Measurements from ENCODE around the gene ATG9A. TPM values are rescaled to one million over a fixed set of nuclear protein-coding genes. Genes with fewer than 3 reads are reported as not detected.

The ATG9A gene
- total RNA-seq, 1 experiment from 2014 or later, result 73.3 TPM

DNA sequence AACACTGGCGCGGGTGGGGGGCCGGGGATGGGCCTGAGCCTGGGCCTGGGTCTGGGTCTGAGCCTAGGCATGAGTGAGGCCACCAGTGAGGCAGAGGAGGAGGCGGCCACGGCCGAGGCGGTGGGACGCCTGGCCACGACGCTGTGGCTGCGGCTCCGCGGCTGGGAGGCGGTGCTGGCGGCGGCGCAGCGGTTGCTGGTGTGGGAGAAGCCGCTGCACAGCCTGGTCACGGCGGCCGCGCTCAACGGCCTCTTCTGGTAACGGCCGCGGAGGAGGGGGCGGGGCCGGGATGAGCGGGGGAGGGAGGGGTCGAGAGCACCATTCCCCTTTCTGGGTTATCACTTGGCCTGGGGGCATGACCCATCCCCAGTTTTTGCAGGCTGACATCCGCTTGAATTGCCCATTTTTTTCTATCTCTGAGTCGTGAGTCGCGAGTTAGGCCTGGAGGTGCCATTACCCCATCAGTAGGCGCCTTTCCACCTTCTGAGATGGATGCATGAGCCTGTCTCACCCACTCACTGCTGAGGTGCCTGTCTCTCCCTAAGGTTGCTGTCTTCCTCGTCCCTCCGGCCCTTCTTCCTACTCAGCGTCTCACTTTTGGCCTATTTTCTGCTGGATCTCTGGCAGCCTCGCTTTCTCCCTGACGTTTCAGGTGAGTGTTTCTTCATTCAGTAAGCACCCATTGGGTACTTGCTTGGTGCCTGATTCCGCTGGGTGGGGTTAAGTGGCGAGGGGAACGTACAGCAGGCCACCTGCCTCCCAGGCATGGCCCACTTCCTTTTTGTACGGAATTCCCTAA is 50.9 kb downstream of the ATG9A start:
- DNase-seq (ENCODE audit: low read depth), result peak; percentile 31

DNA sequence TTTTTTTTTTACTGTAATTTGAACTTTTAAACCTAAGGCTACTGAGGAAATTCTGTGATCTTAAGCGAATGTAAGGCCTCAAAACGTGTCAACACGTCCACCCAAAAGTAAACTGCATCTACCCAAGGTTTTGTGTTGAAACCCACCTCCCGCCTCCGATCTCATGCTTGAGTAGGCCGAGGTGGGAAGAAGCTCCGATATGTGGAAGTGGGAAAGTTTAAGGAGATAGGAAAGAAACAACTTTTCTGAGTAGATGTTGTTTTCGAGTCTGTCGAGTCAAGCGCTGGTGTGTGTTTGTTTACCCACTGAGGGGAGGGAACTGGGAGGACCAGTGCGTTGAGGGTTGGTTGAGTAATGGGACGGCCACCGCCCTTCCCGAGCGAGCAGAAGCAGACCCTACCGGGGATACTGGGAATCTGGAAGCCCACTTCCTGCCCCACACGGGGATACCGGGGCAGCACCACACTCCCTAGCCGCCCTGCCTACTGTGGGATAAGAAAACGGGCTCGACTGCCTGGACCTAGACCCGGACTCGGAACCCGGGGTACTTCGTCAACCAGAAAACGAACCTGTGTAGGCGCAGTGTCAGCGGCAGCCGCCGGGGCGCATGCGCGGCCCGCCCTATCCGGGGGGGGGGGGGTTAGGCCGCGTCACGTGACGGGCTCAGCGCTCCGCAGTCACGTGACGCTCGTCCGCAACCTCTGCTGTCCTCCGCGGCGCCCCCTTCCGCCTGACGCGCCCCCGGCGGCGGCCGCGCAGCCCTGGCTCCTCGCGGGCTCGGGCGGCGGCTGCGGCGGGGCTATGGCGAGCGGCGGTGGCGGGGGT is 51.7 kb downstream of the ATG9A start, which contains the start of gene RETREG2:
Gene RETREG2, plus strand, starts transcription at position 724 of the 825 bp plus-strand sequence. Its CDS starts 78 bp downstream, at position 802.
- peak; percentile 82 for DNase-seq (ENCODE audit: low read depth)

DNA sequence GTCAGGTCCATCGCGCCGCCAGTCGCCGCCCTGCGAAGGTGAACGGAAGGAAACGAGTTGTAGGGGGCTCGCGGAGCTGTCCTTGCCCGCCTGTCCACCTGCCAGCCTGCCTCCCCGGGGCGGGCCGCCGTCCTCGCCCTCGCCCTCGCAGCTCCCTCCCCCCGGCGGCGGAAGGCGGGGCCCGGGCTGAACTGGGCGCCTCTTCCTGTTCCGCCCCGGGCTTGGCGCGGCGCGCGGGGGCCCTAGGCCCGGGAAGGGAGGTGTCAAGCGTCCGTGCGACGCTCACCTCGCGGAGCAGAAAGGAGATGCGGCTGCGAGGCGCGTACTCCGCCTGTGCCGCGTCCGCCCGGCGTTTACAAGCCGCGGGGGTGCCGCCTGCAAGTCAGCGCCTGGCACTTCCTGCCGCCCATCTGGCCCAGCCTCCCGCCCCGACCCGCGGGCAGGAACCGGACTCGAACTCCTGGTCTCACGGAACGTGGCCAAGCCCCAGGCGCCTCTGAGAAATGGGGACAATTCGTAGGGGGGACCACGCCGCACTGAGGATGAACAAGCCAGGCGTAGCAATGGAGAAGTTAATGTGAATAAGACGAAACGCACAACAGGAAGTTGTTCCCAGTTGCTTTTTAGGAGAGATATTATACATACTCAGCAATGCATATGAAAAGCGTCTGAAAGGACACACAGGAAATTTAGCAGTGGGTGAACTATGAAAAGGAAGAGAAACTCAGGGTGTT is 52.5 kb downstream of the ATG9A start, which contains the start of gene CNPPD1:
Gene CNPPD1, minus strand, starts transcription at position 108 of the 734 bp plus-strand sequence. Its CDS starts 97 bp downstream, at position 11.
- peak; percentile 85 for DNase-seq (ENCODE audit: low read depth)

DNA sequence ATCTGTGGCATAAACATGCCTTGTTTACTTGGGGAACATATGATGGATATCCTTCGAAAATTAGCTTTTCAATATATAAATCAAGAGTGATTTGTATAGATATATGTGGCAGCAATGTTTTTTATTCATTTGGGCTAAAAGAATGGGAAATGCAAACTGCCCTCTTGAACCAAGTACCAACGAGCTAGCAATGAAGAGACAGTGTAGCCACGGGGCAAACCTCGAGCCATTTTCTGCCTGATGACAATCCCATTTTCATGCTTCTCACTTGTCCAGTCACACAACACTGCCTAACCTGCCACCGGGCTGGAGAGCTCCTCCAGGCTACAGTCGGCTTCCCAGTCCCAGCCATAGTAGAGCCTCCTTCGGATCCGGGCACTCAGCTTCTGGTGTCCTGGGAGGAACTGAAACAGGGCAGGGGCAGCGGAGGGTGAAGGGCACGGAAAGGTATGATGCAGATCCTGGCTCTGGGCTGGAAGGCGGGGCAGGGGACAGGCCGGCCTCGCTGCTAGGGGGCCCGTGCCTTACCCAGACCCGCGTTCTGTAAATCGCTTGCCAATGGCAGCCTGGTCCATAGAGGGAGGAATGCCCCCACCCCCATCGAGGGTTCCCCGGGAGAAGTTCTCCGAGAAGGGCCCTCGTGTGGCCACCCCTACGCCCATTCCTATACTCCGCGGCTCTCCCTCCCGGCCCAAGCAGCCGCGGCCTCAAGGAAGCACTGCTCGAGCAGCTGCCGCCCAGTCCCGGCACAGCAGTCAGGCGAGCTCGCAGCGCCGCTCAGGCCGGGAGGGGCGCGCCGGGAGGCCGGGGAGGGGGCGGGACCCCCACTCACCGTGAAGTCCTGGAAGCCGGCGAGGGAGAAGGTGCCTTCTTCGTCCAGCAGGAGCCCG is 53.3 kb downstream of the ATG9A start:
- DNase-seq (ENCODE audit: low read depth), result peak; percentile 42

DNA sequence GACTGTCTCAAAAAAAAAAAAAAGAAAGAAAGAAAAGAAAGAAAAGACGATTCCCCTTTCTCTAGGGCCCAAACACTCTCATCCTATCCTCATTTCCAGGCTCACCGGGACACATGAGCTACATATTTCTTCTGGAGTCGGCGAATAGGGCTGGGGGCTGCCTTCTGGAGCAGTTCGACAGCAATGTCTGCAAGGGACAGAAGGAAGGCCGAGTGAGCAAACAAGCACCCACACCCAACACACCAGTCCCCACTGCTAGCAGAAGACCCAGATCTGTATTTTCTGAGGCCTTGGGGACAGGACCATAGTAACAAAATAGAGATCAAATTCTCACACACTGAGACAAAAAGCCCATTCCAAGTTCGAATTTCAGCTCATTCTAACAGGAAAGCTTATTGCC is 54.0 kb downstream of the ATG9A start:
- DNase-seq (ENCODE audit: low read depth), result no peak

DNA sequence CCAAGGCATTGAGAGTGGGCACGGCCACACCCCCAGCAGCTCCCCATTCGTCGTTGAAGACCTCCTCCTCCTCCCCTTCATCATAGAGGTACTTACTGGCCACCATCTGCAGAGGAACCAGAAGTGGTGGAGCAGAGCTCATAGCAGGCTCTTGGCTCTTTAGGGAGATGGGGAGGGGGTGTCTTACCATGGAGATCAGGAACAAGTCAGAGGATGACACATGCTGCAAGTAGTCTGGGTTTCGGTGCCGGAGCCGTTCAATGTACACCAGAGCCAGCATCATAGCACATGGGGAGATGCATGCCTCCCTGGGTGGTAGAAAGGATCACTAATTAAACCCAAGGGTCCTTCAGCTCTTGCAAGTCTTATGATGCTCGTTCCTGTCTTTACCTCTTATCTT is 54.6 kb downstream of the ATG9A start:
- DNase-seq (ENCODE audit: low read depth), result no peak

DNA sequence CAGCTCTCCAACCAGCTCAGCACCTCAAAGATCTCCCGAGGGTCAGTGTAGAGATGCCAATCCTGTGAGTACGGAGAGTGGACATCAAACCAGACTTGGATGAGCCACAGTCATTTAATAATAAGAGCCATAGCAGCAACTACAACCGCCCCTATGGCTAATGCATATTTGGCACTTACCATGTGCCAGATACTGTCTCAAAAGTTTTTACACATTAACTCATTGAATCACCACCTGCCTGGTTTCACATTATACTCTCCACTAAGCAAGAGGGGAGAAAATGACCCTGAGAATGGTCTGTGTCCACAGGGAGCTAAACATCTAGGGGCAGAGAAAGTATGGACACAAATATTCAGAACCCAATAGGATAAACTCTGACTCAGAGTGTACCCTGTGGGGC is 55.3 kb downstream of the ATG9A start:
- no peak for DNase-seq (ENCODE audit: low read depth)

DNA sequence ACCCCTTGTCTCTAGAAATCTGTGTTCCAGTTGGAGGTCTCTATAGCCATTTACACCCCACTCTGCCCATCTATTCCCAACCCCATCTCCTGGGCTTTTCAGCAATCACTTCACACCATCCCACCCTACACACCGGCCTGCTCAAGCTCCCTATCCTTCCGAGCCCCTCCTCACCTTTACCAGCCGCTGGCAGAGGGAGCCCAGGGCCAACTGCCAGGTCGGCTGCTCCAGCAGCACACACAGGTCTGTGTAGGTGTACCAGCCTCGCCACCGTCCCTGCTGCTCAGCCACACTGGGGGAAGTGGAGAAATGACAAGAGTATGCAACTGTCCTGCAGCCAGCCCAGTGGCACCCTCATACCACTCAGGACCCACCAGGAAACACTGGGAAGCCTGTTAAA is 56.3 kb downstream of the ATG9A start:
- no peak for DNase-seq (ENCODE audit: low read depth)

DNA sequence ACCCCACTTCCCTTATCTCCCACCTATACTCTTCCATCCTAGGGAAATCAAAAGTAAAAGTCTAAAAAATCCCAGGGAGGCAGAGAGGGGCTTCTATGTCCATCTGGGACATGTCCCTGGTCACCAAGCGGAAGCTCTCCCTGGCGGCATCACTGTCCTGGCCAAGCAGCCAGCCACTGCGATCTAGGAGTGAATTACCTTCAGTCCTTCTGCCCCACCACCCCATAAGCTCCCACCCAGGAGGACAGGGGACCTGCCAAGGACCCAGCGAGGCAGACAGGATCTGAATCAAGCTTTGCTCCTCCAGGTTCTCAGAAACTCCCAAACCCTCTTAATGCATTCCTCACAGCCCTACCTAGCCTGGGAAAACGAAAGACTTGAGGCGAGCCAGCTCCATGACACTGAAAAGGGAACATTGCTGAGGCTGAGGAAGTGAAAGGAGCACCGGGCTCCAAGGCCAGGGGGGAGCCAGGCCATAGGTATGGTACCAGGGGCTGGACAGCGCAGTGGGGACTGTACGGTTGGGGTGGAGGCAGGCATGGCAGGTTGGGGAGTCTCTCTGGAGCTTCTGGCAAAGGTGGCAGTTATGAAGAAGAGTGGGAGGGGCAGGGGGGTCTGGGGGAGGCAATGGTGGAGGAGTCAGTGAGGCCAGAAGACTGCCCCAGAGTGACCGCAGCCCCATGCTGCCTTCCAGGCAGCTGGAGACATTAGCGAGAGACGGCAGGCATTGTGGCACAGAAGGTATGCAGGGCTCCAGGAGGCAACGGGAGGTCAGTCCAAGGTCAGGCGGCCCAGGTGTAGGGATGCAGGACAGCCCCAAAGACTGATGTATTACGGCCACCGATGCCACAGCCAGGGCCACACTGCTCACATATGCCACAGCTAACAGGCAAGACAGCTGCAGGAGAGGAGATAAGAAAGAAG is 56.9 kb downstream of the ATG9A start:
- no peak for DNase-seq (ENCODE audit: low read depth)

DNA sequence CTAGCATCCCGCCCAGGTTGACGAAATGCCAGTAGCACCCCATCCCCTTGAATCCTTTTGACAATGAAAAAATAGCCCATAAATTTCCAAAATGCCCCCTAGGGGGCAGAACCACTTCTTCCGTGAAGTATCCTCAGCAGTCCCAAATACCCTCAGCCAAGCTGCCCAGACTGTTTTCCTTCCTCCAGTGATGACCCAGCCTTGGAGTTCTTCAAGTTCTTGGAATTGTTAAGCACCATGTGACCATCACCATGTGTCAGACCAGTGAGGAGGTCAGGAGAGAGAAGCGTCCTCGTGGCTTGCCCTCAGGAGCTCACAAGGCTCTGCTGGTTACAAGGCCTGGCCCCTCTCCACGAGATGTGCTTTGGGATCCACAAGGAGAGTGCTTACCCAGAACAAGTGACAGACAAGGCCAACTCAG is 58.2 kb downstream of the ATG9A start:
- DNase-seq (ENCODE audit: low read depth), result peak; percentile 72

DNA sequence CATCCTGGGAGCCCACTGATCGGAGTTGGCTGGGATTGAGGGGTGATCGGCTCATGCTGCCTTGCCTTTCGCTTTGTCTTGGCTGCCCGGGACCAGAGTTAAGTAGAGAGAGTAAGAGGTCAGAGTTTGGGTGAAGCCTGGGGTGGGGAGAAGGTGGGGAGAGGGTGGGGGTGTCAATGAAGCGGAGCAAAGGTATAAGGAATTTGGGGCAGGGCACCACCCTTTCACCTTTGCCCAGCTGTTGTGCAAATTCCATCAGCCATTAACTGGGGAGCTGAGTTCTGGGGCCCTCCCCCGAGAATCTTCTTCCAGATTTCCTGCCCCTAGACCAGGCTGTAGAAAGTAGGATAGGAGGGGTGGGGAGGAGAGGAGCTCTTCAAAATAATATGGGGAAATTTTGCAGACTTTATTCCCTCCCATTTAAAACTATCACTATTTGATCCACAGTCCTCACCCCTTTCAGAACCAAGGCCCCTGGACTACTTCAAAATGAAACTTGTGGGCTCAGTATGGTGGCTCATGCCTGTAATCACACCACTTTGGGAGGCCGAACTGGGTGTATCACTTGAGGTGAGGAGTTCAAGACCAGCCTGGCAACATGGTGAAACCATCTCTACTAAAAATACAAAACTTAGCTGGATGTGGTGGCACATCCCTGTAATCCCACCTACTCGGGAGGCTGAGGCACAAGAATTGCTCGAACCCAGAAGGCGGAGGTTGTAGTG is 59.3 kb downstream of the ATG9A start, which contains the start of gene SLC23A3:
Gene SLC23A3, minus strand, starts transcription at position 100 of the 725 bp plus-strand sequence. Its CDS starts 45 bp downstream, at position 55.
- no peak for DNase-seq (ENCODE audit: low read depth)

Other genes with a start within 250 kb of the ATG9A start
- not detected in 2 replicates for gene FEV, start 244.5 kb downstream of the ATG9A start, total RNA-seq (2014; rRNA removed; shearing (Covaris generic))
- 0.17 TPM in 1 of 2 replicates, not detected in the other for gene CRYBA2, start 236.2 kb downstream of the ATG9A start, total RNA-seq (2014; rRNA removed; shearing (Covaris generic))
- not detected in 2 replicates for gene CFAP65, start 188.1 kb downstream of the ATG9A start, total RNA-seq (2014; rRNA removed; shearing (Covaris generic))
- not detected in 2 replicates for gene IHH, start 168.7 kb downstream of the ATG9A start, total RNA-seq (2014; rRNA removed; shearing (Covaris generic))
- 13.6 and 19.2 TPM in 2 replicates for gene NHEJ1, start 68.8 kb downstream of the ATG9A start, total RNA-seq (2014; rRNA removed; shearing (Covaris generic))
- 0.02 TPM in 1 of 2 replicates, not detected in the other for gene SLC23A3, start 59.6 kb downstream of the ATG9A start, total RNA-seq (2014; rRNA removed; shearing (Covaris generic))
- gene CNPPD1, start 52.7 kb downstream of the ATG9A start, total RNA-seq (2014; rRNA removed; shearing (Covaris generic)), result 30.2 and 43.4 TPM in 2 replicates
- 54.9 and 66.6 TPM in 2 replicates for gene RETREG2, start 51.4 kb downstream of the ATG9A start, total RNA-seq (2014; rRNA removed; shearing (Covaris generic))
- 25.6 and 40.5 TPM in 2 replicates for gene ZFAND2B, start 22.9 kb downstream of the ATG9A start, total RNA-seq (2014; rRNA removed; shearing (Covaris generic))
- gene ABCB6, start 10.7 kb downstream of the ATG9A start, total RNA-seq (2014; rRNA removed; shearing (Covaris generic)), result 19.5 and 27.5 TPM in 2 replicates
- 16.8 and 23.5 TPM in 2 replicates for gene ANKZF1, start 170 bp upstream of the ATG9A start, total RNA-seq (2014; rRNA removed; shearing (Covaris generic))
- gene GLB1L, start 15.8 kb upstream of the ATG9A start, total RNA-seq (2014; rRNA removed; shearing (Covaris generic)), result 6.2 and 8.0 TPM in 2 replicates
- 24.5 and 33.7 TPM in 2 replicates for gene STK16, start 15.8 kb upstream of the ATG9A start, total RNA-seq (2014; rRNA removed; shearing (Covaris generic))
- gene TUBA4B, start 23.6 kb upstream of the ATG9A start, total RNA-seq (2014; rRNA removed; shearing (Covaris generic)), result not detected in 2 replicates
- 105 and 129 TPM in 2 replicates for gene TUBA4A, start 24.3 kb upstream of the ATG9A start, total RNA-seq (2014; rRNA removed; shearing (Covaris generic))
- gene DNAJB2, start 49.7 kb upstream of the ATG9A start, total RNA-seq (2014; rRNA removed; shearing (Covaris generic)), result 33.2 and 45.9 TPM in 2 replicates
- gene PTPRN, start 79.8 kb upstream of the ATG9A start, total RNA-seq (2014; rRNA removed; shearing (Covaris generic)), result 1.1 and 1.7 TPM in 2 replicates
- gene RESP18, start 103.1 kb upstream of the ATG9A start, total RNA-seq (2014; rRNA removed; shearing (Covaris generic)), result not detected in 2 replicates
- gene DNPEP, start 158.3 kb upstream of the ATG9A start, total RNA-seq (2014; rRNA removed; shearing (Covaris generic)), result 75.8 and 88.2 TPM in 2 replicates
- 0.37 TPM in 1 of 2 replicates, not detected in the other for gene DES, start 188.7 kb upstream of the ATG9A start, total RNA-seq (2014; rRNA removed; shearing (Covaris generic))
- gene SPEG, start 205.2 kb upstream of the ATG9A start, total RNA-seq (2014; rRNA removed; shearing (Covaris generic)), result 9.8 and 13.9 TPM in 2 replicates

Measured in M059J (cell line).